Measurements from ENCODE around the gene ADH1A.

GRCh38 chr4:99235955-99236354 is 54.8 kb downstream of the ADH1A start:
- TF ChIP-seq, protein P1, sequence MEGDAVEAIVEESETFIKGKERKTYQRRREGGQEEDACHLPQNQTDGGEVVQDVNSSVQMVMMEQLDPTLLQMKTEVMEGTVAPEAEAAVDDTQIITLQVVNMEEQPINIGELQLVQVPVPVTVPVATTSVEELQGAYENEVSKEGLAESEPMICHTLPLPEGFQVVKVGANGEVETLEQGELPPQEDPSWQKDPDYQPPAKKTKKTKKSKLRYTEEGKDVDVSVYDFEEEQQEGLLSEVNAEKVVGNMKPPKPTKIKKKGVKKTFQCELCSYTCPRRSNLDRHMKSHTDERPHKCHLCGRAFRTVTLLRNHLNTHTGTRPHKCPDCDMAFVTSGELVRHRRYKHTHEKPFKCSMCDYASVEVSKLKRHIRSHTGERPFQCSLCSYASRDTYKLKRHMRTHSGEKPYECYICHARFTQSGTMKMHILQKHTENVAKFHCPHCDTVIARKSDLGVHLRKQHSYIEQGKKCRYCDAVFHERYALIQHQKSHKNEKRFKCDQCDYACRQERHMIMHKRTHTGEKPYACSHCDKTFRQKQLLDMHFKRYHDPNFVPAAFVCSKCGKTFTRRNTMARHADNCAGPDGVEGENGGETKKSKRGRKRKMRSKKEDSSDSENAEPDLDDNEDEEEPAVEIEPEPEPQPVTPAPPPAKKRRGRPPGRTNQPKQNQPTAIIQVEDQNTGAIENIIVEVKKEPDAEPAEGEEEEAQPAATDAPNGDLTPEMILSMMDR (IDR thresholded peaks at IDR 0.05), result no peak
- no peak for TF ChIP-seq EZH2 (IDR thresholded peaks at IDR 0.05)

Measured in neural progenitor cell (in vitro differentiated cells).